Mesendoderm (in vitro differentiated cells): ENCODE data around the gene RELCH.

Experiments
- DNase-seq: peaks from one replicate; pipeline ENCODE4 v3.0.0; 2013
- H2AK5ac ChIP-seq: 2 replicates; pipeline ENCODE4 v1.6.1; 2013; ENCODE audit warnings: low read length, inconsistent platforms
- H2BK120ac ChIP-seq: 2 replicates; pipeline ENCODE4 v1.6.1; 2013; ENCODE audit warnings: low read depth, mild to moderate bottlenecking, low read length, moderate library complexity, mixed read lengths
- H2BK15ac ChIP-seq: replicated peaks from 2 replicates; pipeline ENCODE4 v1.6.1; 2013; ENCODE audit warnings: low read depth, mild to moderate bottlenecking, moderate library complexity
- H2BK5ac ChIP-seq: 2 replicates; pipeline ENCODE4 v1.6.1; 2013; ENCODE audit warnings: low read length, inconsistent platforms
- H3K18ac ChIP-seq: 2 replicates; pipeline ENCODE4 v1.6.1; 2013; ENCODE audit warnings: mild to moderate bottlenecking, low read length, mixed read lengths
- H3K23ac ChIP-seq: one replicate; pipeline ENCODE4 v1.6.1; 2013; ENCODE audit warnings: low read length
- H3K27ac ChIP-seq: 2 replicates; pipeline ENCODE4 v1.5.1; 2013; ENCODE audit warnings: low read depth, mild to moderate bottlenecking, inconsistent platforms, low read length, moderate library complexity
- H3K27me3 ChIP-seq: 2 replicates; pipeline ENCODE4 v1.6.1; 2013; ENCODE audit warnings: low read length, control low read depth, mild to moderate bottlenecking, inconsistent platforms; ENCODE audit not compliant: insufficient read depth, poor library complexity
- H3K36me3 ChIP-seq: 2 replicates; pipeline ENCODE4 v1.6.1; 2013; ENCODE audit warnings: low read length, inconsistent platforms; ENCODE audit not compliant: control insufficient read depth, insufficient read depth
- H3K4ac ChIP-seq: one replicate; pipeline ENCODE4 v1.6.1; 2013; ENCODE audit warnings: low read depth, mild to moderate bottlenecking, low read length, moderate library complexity
- H3K4me1 ChIP-seq: 2 replicates; pipeline ENCODE4 v1.6.1; 2013; ENCODE audit warnings: low read depth, low read length, inconsistent platforms; ENCODE audit not compliant: control insufficient read depth
- H3K4me2 ChIP-seq: 2 replicates; pipeline ENCODE4 v1.6.1; 2013; ENCODE audit warnings: low read length
- H3K4me3 ChIP-seq: 2 replicates; pipeline ENCODE4 v1.5.1; 2013; ENCODE audit warnings: mild to moderate bottlenecking, low read length
- H3K56ac ChIP-seq: one replicate; pipeline ENCODE4 v1.6.1; 2013; ENCODE audit warnings: low read length
- H3K79me1 ChIP-seq: 2 replicates; pipeline ENCODE4 v1.6.1; 2013; ENCODE audit warnings: low read length, inconsistent platforms
- H3K79me2 ChIP-seq: 2 replicates; pipeline ENCODE4 v1.6.1; 2013; ENCODE audit warnings: mild to moderate bottlenecking, low read length; ENCODE audit not compliant: control insufficient read depth, insufficient read depth
- H3K9ac ChIP-seq: 2 replicates; pipeline ENCODE4 v1.6.1; 2013; ENCODE audit warnings: low read length, inconsistent platforms
- H4K5ac ChIP-seq: one replicate; pipeline ENCODE4 v1.6.1; 2013; ENCODE audit warnings: low read length
- H4K8ac ChIP-seq: one replicate; pipeline ENCODE4 v1.6.1; 2013; ENCODE audit warnings: low read depth, mild to moderate bottlenecking, control low read depth, low read length, moderate library complexity
- WGBS: extraction: QIAGEN DNeasy Blood & Tissue Kit; methylation state at CpG from one replicate; pipeline ENCODE4 v1.1.7; 2013; ENCODE audit warnings: low lambda C conversion rate, missing lambda C conversion rate; ENCODE audit not compliant: insufficient coverage; ENCODE audit errors: extremely low coverage; 5-methylcytosine and 5-hydroxymethylcytosine counted together

Gene RELCH

DNA sequence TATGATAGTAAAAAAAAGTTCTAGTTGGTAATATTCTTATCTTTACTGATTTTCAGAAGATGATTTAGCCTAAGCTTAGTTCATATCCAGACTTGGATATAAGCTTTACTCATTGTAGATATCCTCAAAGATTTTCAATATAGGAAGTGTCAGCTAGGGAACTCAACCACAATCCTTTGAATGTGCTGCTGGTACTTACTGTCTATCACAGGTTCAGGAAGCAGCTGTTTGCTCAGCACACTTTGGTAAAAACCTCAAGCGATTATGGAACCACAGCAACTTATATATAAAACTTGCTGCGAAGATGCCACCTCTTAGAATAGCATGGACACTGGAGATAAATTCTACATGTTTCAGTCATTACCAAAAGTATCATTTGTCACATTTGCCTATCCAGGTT is 77.9 kb downstream of the RELCH start:
- Histone ChIP-seq H3K18ac (no peak overlapping the region), H3K27ac (no peak overlapping the region), H3K27me3 (no peaks in the 10 kb centered on the region), H4K8ac (no peak overlapping the region), H2BK15ac (no peak overlapping the region), H2BK5ac (no peak overlapping the region), H3K79me1 (peaks cover under 1% of the 10 kb centered on the region), H3K4me3 (no peak overlapping the region), H4K5ac (no peak overlapping the region), H3K4me1 (no peaks in the 10 kb centered on the region), H3K56ac (no peak overlapping the region), H3K79me2 (no peaks in the 10 kb centered on the region), H2AK5ac (no peak overlapping the region), H3K23ac (no peak overlapping the region), H3K4ac (no peak overlapping the region), H3K4me2 (no peak overlapping the region), H3K36me3 (peaks cover 1% of the 10 kb centered on the region), H2BK120ac (no peak overlapping the region), H3K9ac (no peak overlapping the region)
- DNase-seq = no peak
- whole genome bisulfite sequencing = no CpG with 5 or more reads among the region's 2 CpGs

- no peak overlapping the region for H3K9ac ChIP-seq
- no peak overlapping the region for H2BK15ac ChIP-seq
- H3K27ac ChIP-seq = no peak overlapping the region
- no CpG with 5 or more reads among the region's 1 CpG for WGBS
- H3K23ac ChIP-seq = no peak overlapping the region
- H3K56ac ChIP-seq = no peak overlapping the region
- no peak overlapping the region for H4K8ac ChIP-seq
- H3K27me3 ChIP-seq = no peaks in the 10 kb centered on the region
- no peaks in the 10 kb centered on the region for H3K36me3 ChIP-seq
- H3K4me2 ChIP-seq = no peak overlapping the region
- H2BK5ac ChIP-seq = no peak overlapping the region
- H2AK5ac ChIP-seq = no peak overlapping the region
- no peak overlapping the region for H4K5ac ChIP-seq
- H3K4me3 ChIP-seq = no peak overlapping the region
- H3K79me2 ChIP-seq = no peaks in the 10 kb centered on the region
- H3K4me1 ChIP-seq = no peaks in the 10 kb centered on the region
- DNase-seq = no peak
- H2BK120ac ChIP-seq = no peak overlapping the region
- H3K18ac ChIP-seq = no peak overlapping the region
- no peak overlapping the region for H3K4ac ChIP-seq
- H3K79me1 ChIP-seq = no peaks in the 10 kb centered on the region
Observed at GRCh38 chr18:62277045-62277444, 90.0 kb downstream of the RELCH start.

- no peak overlapping the region for H2AK5ac ChIP-seq
- H3K4me1 ChIP-seq = no peaks in the 10 kb centered on the region
- no peak overlapping the region for H2BK15ac ChIP-seq
- H4K5ac ChIP-seq = no peak overlapping the region
- H3K23ac ChIP-seq = no peak overlapping the region
- no peak overlapping the region for H2BK5ac ChIP-seq
- no peak overlapping the region for H2BK120ac ChIP-seq
- H3K79me1 ChIP-seq = no peaks in the 10 kb centered on the region
- H4K8ac ChIP-seq = no peak overlapping the region
- no peaks in the 10 kb centered on the region for H3K27me3 ChIP-seq
- no CpG with 5 or more reads among the region's 5 CpGs for WGBS
- H3K56ac ChIP-seq = no peak overlapping the region
- H3K18ac ChIP-seq = no peak overlapping the region
- H3K79me2 ChIP-seq = no peaks in the 10 kb centered on the region
- H3K36me3 ChIP-seq = no peaks in the 10 kb centered on the region
- H3K4ac ChIP-seq = no peak overlapping the region
- H3K27ac ChIP-seq = no peak overlapping the region
- no peak overlapping the region for H3K9ac ChIP-seq
- no peak overlapping the region for H3K4me2 ChIP-seq
- no peak for DNase-seq
- no peak overlapping the region for H3K4me3 ChIP-seq
Observed at GRCh38 chr18:62279561-62279960, 92.5 kb downstream of the RELCH start.

DNA sequence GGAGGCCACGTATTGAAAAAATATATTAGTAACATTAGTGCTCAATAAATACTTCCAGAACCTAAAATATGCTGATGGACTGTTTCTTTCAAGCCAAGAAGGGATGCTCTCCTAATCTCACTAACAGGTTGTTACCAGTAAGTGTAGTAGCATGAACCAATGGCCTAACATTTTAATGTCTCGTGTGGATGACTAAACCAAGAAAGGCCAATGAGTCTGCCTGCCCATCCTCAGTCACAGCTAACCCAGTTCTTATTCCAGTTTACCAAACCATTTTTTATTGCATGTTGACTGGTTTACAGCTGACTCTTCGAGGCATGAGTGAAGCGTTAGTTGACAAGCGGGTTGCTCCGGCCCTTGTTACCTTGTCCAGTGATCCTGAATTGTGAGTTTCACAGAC is 93.0 kb downstream of the RELCH start:
- no peak overlapping the region for H2AK5ac ChIP-seq
- no peaks in the 10 kb centered on the region for H3K27me3 ChIP-seq
- no peak overlapping the region for H2BK120ac ChIP-seq
- H3K4me1 ChIP-seq = no peaks in the 10 kb centered on the region
- H3K79me1 ChIP-seq = no peaks in the 10 kb centered on the region
- no peak overlapping the region for H3K27ac ChIP-seq
- H2BK15ac ChIP-seq = no peak overlapping the region
- H3K23ac ChIP-seq = no peak overlapping the region
- no peak overlapping the region for H3K9ac ChIP-seq
- no peak overlapping the region for H3K18ac ChIP-seq
- H3K4me3 ChIP-seq = no peak overlapping the region
- WGBS = no CpG with 5 or more reads among the region's 6 CpGs
- H4K5ac ChIP-seq = no peak overlapping the region
- no peak overlapping the region for H3K4ac ChIP-seq
- no peak for DNase-seq
- no peak overlapping the region for H3K56ac ChIP-seq
- no peak overlapping the region for H3K4me2 ChIP-seq
- H2BK5ac ChIP-seq = no peak overlapping the region
- no peaks in the 10 kb centered on the region for H3K36me3 ChIP-seq
- no peak overlapping the region for H4K8ac ChIP-seq
- no peaks in the 10 kb centered on the region for H3K79me2 ChIP-seq

GRCh38 chr18:62280786-62281185 is 93.7 kb downstream of the RELCH start:
- Histone ChIP-seq H2BK120ac (no peak overlapping the region), H3K36me3 (no peaks in the 10 kb centered on the region), H3K9ac (no peak overlapping the region), H3K4me2 (no peak overlapping the region), H3K79me1 (no peaks in the 10 kb centered on the region), H3K4ac (no peak overlapping the region), H3K56ac (no peak overlapping the region), H3K23ac (no peak overlapping the region), H2BK15ac (no peak overlapping the region), H4K8ac (no peak overlapping the region), H4K5ac (no peak overlapping the region), H2BK5ac (no peak overlapping the region), H3K4me3 (no peak overlapping the region), H3K18ac (no peak overlapping the region), H3K27me3 (no peaks in the 10 kb centered on the region), H3K4me1 (no peaks in the 10 kb centered on the region), H3K79me2 (no peaks in the 10 kb centered on the region), H3K27ac (no peak overlapping the region), H2AK5ac (no peak overlapping the region)
- DNase-seq = no peak
- WGBS = no CpG with 5 or more reads among the region's 1 CpG

- no peak overlapping the region for H4K5ac ChIP-seq
- H3K4ac ChIP-seq = no peak overlapping the region
- H3K23ac ChIP-seq = no peak overlapping the region
- H3K9ac ChIP-seq = no peak overlapping the region
- no peaks in the 10 kb centered on the region for H3K79me1 ChIP-seq
- no peak overlapping the region for H3K27ac ChIP-seq
- H3K79me2 ChIP-seq = no peaks in the 10 kb centered on the region
- H3K18ac ChIP-seq = no peak overlapping the region
- H4K8ac ChIP-seq = no peak overlapping the region
- no CpG with 5 or more reads among the region's 1 CpG for WGBS
- DNase-seq = no peak
- H2BK120ac ChIP-seq = no peak overlapping the region
- no peak overlapping the region for H3K4me3 ChIP-seq
- no peak overlapping the region for H2BK5ac ChIP-seq
- H3K56ac ChIP-seq = no peak overlapping the region
- no peak overlapping the region for H3K4me2 ChIP-seq
- no peak overlapping the region for H2AK5ac ChIP-seq
- no peaks in the 10 kb centered on the region for H3K27me3 ChIP-seq
- H3K36me3 ChIP-seq = no peaks in the 10 kb centered on the region
- H3K4me1 ChIP-seq = no peaks in the 10 kb centered on the region
- no peak overlapping the region for H2BK15ac ChIP-seq
Observed at GRCh38 chr18:62281684-62282083, 94.6 kb downstream of the RELCH start.
